Loucy (cell line): ENCODE data around the gene MRPS27.

Source experiments
- CTCF ChIP-seq: fragments of 200-600 bp; sonication (generic); conservative IDR thresholded peaks from 2 replicates; pipeline ENCODE4 v1.5.1; 2014; ENCODE audit warnings: mild to moderate bottlenecking, antibody characterized with exemption, low read length
- EZH2phosphoT487 ChIP-seq: fragments of 200-600 bp; IDR thresholded peaks from 2 replicates; pipeline ENCODE4 v1.6.1; 2018; ENCODE audit warnings: antibody characterized with exemption, mild to moderate bottlenecking, moderate library complexity, borderline replicate concordance

- no peak for TF ChIP-seq CTCF
- TF ChIP-seq EZH2phosphoT487, result no peak
Observed at GRCh38 chr5:72273547-72273946, 46.5 kb downstream of the MRPS27 start.
